Osteoblast (primary cell): ENCODE measurements around the gene MGST3. TPM values are rescaled to one million over a fixed set of nuclear protein-coding genes. Genes with fewer than 3 reads are reported as not detected.
"Not testable (repeated sequence)": the region's sequence is repeated elsewhere in the genome, so short reads cannot be mapped to it uniquely, and the experiment has no call there.

Source experiments
- DNase-seq: peaks from one replicate; pipeline ENCODE4 v3.0.0; 2011; ENCODE audit warnings: low spot score, mixed read lengths; ENCODE audit not compliant: insufficient read length; ENCODE audit errors: missing footprints
- H2AFZ ChIP-seq: 2 replicates; pipeline ENCODE4 v1.6.0; 2011; ENCODE audit warnings: mild to moderate bottlenecking, low read length
- H3K27ac ChIP-seq: 2 replicates; pipeline ENCODE4 v1.5.1; 2011; ENCODE audit warnings: mild to moderate bottlenecking, low read depth, low read length, moderate library complexity
- H3K27me3 ChIP-seq: 2 replicates; pipeline ENCODE4 v1.6.0; 2012; ENCODE audit warnings: mild to moderate bottlenecking, control low read depth, inconsistent platforms, low read length, moderate library complexity; ENCODE audit not compliant: insufficient read depth
- H3K36me3 ChIP-seq: 2 replicates; pipeline ENCODE4 v1.5.1; 2011; ENCODE audit warnings: mild to moderate bottlenecking, low read length, control low read depth, moderate library complexity; ENCODE audit not compliant: insufficient read depth
- H3K4me1 ChIP-seq: 2 replicates; pipeline ENCODE4 v1.5.1; 2011; ENCODE audit warnings: mild to moderate bottlenecking, low read length, control low read depth, moderate library complexity; ENCODE audit not compliant: insufficient read depth
- H3K4me2 ChIP-seq: 2 replicates; pipeline ENCODE4 v1.6.0; 2011; ENCODE audit warnings: mild to moderate bottlenecking, low read length; ENCODE audit not compliant: insufficient read depth
- H3K4me3 ChIP-seq: fragments of 200-600 bp; sonication (generic); 3 replicates; pipeline ENCODE4 v1.5.1; 2012; ENCODE audit warnings: mild to moderate bottlenecking, low read length, inconsistent platforms; ENCODE audit not compliant: insufficient read depth
- H3K79me2 ChIP-seq: 2 replicates; pipeline ENCODE4 v1.6.0; 2012; ENCODE audit warnings: mild to moderate bottlenecking, low read length, control low read depth, inconsistent platforms; ENCODE audit not compliant: insufficient read depth
- H3K9me3 ChIP-seq: 2 replicates; pipeline ENCODE4 v1.5.1; 2011; ENCODE audit warnings: low read depth, low read length, control low read depth
- H4K20me1 ChIP-seq: 2 replicates; pipeline ENCODE4 v1.6.0; 2012; ENCODE audit warnings: mild to moderate bottlenecking, low read length, control low read depth; ENCODE audit not compliant: insufficient read depth
- total RNA-seq: library from RNA; depleted of rRNA; stranded (reverse); fragments of >200 nt; gene quantifications from 2 replicates; pipeline ENCODE4 v1.2.3, GENCODE V29; 2012
- TF ChIP-seq, protein P1 (sequence below): IDR thresholded peaks from 2 replicates; pipeline ENCODE4 v1.5.1; 2011; ENCODE audit warnings: mild to moderate bottlenecking, low read depth, low read length, moderate library complexity; ENCODE audit errors: extremely low read depth

The MGST3 gene
- total RNA-seq, 1 donor, result 128 TPM

GRCh38 chr1:165598676-165599059 lies 32.4 kb upstream of the MGST3 start:
- Histone ChIP-seq H3K36me3 (no peaks in the 10 kb centered on the region), H4K20me1 (no peaks in the 10 kb centered on the region), H3K27me3 (peaks cover 14% of the 10 kb centered on the region), H3K4me3 (peak overlapping the region; percentile 75), H3K9me3 (no peaks in the 10 kb centered on the region), H3K79me2 (no peaks in the 10 kb centered on the region), H3K27ac (peak overlapping the region; percentile 86), H3K4me1 (peaks cover 11% of the 10 kb centered on the region), H2AFZ (peak overlapping the region; percentile 93), H3K4me2 (peak overlapping the region; percentile 92)
- TF ChIP-seq, protein P1, sequence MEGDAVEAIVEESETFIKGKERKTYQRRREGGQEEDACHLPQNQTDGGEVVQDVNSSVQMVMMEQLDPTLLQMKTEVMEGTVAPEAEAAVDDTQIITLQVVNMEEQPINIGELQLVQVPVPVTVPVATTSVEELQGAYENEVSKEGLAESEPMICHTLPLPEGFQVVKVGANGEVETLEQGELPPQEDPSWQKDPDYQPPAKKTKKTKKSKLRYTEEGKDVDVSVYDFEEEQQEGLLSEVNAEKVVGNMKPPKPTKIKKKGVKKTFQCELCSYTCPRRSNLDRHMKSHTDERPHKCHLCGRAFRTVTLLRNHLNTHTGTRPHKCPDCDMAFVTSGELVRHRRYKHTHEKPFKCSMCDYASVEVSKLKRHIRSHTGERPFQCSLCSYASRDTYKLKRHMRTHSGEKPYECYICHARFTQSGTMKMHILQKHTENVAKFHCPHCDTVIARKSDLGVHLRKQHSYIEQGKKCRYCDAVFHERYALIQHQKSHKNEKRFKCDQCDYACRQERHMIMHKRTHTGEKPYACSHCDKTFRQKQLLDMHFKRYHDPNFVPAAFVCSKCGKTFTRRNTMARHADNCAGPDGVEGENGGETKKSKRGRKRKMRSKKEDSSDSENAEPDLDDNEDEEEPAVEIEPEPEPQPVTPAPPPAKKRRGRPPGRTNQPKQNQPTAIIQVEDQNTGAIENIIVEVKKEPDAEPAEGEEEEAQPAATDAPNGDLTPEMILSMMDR, result no peak
- no peak for DNase-seq

DNA sequence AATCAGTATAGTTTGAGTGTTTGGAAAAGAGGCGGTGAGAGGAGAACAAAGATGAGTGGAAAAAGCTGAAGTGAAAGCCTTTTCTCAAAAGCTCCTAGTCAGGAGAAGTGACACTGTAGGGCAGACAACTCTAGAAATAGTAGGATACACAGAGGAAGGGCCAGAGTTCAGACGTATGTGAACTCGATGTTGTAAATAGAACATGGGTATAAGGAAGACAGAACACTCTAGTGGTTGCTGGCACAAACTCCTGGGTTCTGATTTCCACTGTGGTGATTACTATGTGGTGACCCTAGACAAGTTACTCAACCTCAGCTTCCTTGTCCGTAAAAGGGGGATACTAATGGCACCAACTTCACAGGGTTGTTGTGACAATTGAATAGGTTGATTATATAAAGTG lies 30.2 kb upstream of the MGST3 start:
- Histone ChIP-seq H3K4me2 (no peak overlapping the region), H3K79me2 (no peaks in the 10 kb centered on the region)
- no peak for DNase-seq

GRCh38 chr1:165603810-165604209 lies 27.2 kb upstream of the MGST3 start:
- H3K4me1 ChIP-seq, result no peaks in the 10 kb centered on the region
- H3K27ac ChIP-seq, result no peak overlapping the region
- TF ChIP-seq, protein P1, result no peak
- no peak overlapping the region for H3K4me2 ChIP-seq
- no peaks in the 10 kb centered on the region for H3K9me3 ChIP-seq
- DNase-seq, result no peak
- H3K79me2 ChIP-seq, result no peaks in the 10 kb centered on the region
- no peaks in the 10 kb centered on the region for H4K20me1 ChIP-seq
- no peak overlapping the region for H3K4me3 ChIP-seq
- H3K36me3 ChIP-seq, result no peaks in the 10 kb centered on the region
- no peaks in the 10 kb centered on the region for H3K27me3 ChIP-seq
- H2AFZ ChIP-seq, result no peak overlapping the region

More for the DNA sequence above, 30.2 kb upstream of the MGST3 start:
- Histone ChIP-seq H3K9me3 (no peaks in the 10 kb centered on the region), H3K4me1 (peaks cover 11% of the 10 kb centered on the region), H3K4me3 (no peak overlapping the region), H3K27ac (no peak overlapping the region), H2AFZ (peak overlapping the region; percentile 47), H3K36me3 (no peaks in the 10 kb centered on the region), H4K20me1 (no peaks in the 10 kb centered on the region), H3K27me3 (no peaks in the 10 kb centered on the region)
- TF ChIP-seq, protein P1, result no peak

GRCh38 chr1:165605246-165605645 lies 25.8 kb upstream of the MGST3 start:
- no peaks in the 10 kb centered on the region for H3K9me3 ChIP-seq
- TF ChIP-seq, protein P1, result no peak
- H3K36me3 ChIP-seq, result no peaks in the 10 kb centered on the region
- H3K27me3 ChIP-seq, result no peaks in the 10 kb centered on the region
- no peaks in the 10 kb centered on the region for H3K79me2 ChIP-seq
- no peak overlapping the region for H3K27ac ChIP-seq
- H3K4me3 ChIP-seq, result no peak overlapping the region
- H3K4me1 ChIP-seq, result no peaks in the 10 kb centered on the region
- no peak overlapping the region for H2AFZ ChIP-seq
- no peak for DNase-seq
- H3K4me2 ChIP-seq, result no peak overlapping the region
- no peaks in the 10 kb centered on the region for H4K20me1 ChIP-seq

DNA sequence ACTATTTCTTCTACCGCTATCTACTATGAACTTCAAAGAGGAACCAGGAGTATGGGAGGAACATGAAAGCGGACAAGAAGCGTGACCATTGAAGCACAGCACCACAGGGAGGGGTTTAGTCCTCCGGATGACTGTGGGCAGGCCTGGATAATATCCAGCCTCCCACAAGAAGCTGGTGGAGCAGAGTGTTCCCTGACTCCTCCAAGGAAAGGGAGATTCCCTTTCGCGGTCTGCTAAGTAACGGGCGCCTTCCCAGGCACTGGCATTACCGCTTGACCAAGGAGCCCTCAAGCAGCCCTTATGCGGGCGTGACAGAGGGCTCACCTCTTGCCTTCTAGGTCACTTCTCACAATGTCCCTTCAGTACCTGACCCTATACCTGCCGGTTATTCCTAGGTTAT lies 24.4 kb upstream of the MGST3 start:
- not testable (repeated sequence) for H2AFZ ChIP-seq, H3K4me1 ChIP-seq, H3K27ac ChIP-seq, H3K9me3 ChIP-seq, H3K27me3 ChIP-seq, H3K4me3 ChIP-seq, DNase-seq, H3K36me3 ChIP-seq, H3K4me2 ChIP-seq, H4K20me1 ChIP-seq, H3K79me2 ChIP-seq
